ENCODE measurements around the gene IL18.
"Not testable (repeated sequence)": the region's sequence is repeated elsewhere in the genome, so short reads cannot be mapped to it uniquely, and the experiment has no call there.

The IL18 gene

DNA sequence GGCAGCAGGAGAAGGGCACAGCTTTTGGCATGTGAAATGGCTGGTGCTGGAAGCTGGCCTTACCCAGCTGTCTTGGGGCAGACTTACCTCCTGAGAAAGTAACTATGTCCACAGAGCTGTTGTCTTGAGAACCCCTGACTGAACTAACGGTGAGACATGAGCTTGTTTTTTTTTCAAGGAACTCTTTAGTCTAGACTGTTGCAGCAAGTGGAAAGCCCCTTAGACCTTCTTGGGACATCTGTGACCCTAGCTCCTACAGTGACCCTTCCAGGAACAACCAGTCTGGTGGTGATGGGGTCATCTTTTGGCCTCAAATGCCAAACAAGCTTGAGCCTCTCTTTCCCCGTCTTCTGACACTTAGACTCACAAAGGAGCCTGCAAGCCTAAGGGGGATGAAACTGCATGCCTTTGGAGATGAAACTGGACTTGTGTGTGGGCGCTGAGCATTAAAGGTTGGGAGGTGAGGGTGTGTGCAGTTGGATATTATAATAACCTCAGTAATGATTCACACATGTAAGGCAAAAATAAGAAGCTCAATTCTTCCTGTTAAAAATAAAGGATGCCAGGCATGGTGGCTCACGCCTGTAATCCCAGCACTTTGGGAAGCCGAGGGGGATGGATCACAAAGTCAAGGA, 41.8 kb downstream of the IL18 start:
- no peak for DNase-seq (ENCODE audit: low read depth in 2 of 2)

DNA sequence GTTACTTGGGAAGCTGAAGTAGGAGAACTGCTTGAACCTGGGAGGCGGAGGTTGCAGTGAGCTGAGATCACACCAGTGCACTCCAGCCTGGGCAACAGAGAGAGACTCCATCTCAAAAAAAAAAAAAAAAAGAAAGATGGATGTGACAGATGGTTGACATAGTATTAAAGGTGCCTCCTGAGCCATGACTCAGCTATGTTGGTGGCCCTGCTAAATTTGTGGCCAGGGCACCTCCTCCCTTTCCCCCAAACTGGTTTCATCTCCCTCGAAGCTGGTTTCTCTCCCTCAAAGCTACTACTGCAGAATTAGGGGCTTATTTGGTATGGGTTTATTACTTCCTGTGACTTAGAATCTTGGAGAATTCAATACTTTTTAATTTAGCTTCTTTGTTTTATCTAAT, 45.7 kb downstream of the IL18 start:
- DNase-seq (ENCODE audit: low read depth in 2 of 2): no peak

DNA sequence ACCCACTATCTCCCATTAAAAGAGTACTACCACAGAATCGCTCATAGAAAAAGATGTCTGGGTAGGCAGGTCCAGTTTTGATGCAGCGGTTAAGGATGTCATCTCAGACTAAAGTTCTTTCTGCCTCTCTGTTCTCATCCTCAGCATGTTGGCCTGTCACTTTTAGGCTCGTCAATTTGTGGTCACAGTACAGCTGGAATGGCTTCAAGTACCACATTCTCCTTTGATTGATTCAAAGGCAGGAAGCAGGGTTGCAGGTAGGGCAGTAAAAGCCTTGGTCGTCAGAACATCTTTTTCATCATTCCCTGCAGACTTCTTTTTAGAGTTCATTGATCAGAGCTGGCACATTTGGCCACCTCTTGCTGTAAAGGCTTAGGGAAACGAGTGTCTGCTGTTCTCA, 48.5 kb downstream of the IL18 start:
- no peak for DNase-seq (ENCODE audit: low read depth in 2 of 2)

DNA sequence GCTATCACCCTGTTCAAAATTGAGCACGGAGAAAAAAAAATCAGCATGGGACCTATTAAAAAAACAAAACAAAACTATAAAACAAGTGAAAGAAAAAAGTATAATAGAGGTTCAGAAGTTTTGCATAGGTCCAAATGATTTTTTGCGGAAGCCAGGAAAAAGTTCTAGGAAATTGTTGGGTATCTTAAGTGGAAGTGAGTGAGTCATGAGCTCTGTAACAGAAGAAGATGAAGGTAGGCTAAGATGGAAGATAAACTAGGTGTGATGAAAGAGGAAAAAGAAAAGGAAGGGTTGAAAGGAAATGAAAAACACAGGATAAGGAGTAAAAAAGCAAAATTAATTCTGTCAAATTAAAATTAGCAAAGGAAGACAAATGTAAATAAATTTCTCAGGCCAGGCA, 49.4 kb downstream of the IL18 start:
- DNase-seq (ENCODE audit: low read depth in 2 of 2): no peak

DNA sequence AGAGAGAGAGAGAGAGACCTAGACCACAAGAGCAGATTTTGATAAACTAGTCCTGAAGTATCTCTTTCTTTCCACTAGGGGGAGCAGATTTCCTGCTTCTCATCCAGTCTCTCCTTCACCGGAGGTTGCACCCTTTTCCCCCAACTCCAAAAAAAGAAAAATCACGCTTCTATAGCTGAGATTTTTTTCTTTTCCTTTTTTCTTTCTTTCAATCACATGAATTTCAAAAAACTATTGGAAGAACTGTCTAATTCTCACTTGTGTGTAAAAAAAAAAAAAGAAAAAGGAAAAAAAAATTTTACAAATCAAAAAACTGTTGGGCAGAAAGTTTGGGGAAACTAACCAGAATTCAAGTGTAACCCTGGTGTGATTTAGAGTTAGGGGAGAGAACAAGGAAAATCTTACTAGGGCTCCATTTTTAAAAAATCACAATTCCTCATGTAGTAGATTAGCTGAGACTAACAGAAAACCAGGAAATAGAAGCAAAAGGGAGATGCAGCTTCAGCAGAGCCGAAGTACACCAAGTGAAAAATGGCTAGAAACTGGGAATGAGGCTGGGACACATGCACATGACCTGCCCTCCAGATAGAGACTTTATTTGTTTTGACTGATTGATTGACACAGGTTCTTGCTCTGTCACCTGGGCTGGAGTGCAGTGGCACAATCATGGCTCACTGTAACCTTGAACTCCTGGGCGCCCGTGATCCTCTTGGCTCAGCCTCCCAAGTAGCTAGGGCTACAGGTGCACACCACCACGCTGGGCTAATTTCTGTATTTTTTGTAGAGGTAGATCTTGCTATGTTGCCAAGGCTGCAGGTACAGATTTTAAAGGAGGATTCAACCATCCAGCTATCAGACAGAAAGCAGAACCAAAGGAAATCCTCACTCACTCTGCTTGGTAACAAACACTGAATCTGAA, 50.1 kb downstream of the IL18 start:
- no peak for DNase-seq (ENCODE audit: low read depth in 2 of 2)

DNA sequence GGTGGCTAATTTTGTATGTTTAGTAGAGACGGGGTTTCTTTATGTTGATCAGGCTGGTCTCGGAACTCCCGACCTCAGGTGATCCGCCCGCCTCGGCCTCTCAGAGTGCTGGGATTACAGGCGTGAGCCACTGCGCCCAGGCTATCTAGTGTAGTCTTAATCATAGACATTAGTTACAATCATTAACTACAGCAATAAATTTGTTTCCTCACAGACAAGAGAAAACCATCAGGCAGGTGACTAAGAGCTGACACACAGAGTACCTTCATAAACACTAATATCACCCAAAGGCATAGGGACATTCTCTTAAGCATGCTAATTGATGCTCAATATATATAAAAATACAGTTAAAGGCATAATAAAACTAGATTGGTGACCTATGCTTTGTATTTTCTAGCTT, 57.8 kb downstream of the IL18 start:
- DNase-seq (ENCODE audit: low read depth in 2 of 2): no peak

DNA sequence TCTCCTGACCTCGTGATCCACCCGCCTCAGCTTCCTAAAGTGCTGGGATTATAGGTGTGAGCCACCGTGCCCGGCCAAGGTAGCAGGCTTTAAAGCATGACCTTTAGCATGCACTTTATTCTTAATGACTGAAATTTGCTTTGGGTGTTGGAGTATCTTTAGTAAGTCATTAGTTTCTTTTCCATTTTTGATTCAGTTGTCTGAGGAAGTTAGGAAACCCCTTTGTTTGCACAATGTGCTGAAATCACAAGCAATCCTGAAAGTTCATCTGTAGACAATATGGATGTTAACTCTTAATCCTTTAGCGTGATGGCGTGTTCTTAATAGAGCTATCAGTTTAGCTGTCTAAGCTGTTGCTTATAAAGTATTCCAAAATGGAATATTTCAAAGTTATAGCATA, 60.4 kb downstream of the IL18 start:
- DNase-seq (ENCODE audit: low read depth in 2 of 2): no peak

DNA sequence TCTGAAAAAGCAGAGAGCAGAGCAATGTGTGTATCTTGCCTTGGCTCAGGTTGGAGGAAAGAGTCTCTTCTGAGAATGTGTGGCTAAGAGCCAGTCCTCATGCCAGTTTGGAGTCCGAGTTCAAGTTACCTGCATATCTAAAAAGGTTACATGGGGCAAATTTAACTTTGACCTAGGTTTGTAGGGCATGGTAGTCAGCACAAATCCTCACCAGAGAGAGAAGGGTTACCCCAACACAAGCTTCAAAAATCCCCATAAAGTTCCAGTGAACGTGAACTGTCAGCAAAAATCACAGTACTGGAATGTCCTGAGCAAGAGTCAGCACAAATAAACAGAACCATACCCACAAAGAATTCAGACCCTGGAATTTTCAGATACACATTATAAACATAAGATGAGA, 63.4 kb downstream of the IL18 start:
- no peak for DNase-seq (ENCODE audit: low read depth in 2 of 2)

DNA sequence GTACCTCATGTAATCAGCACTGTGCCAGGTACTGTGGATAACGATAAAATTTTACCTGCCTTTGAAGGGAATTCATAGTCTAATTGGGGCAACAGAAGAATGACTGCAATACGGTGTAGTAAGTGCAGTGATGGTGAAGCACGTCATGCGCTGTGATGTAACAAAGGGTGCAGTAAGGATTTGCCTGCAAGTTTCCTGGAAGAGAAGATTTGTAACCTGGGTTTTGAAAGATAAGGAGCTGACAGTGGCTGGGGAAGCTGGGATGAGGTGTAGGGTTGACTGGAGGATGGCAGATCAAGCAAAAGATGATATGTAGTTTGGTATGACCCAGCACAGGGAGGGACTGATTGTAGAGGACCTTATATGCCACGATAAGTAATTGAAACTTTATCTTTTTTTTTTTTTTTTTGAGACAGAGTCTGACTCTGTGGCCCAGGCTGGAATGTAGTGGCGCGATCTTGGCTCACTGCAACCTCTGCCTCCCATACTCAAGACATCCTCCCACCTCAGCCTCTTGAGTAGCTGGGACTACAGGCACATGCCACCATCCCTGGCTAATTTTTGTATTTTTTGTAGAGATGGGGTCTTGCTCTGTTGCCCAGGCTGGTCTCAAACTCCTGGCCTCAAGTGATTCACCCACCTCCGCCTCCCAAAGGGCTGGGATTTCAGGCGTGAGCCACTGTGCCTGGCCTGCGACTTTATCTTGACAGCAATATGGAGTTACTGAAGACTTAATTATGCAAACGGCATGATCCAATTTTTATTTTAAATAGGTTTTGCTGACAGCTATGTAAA, 66.0 kb downstream of the IL18 start:
- no peak for DNase-seq (ENCODE audit: low read depth in 2 of 2)

DNA sequence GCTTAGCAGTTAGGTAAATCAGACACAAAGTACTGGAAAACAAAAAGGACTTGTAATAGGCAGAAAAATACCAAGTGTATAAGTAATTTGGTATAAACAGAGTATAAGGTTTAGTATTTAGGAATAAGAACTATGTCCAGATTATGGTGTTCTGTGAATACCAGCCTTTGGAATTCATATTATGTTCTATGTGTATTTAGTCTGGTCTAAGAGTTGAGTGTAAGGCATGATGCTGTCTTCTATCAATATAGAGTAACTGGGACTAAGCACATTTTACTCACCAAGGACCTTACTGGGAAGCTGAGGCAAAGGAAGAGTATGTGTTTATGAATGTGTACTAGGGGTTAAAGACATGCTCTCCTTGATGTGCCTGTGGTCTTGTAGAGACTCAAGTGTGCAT, 67.7 kb downstream of the IL18 start:
- DNase-seq (ENCODE audit: low read depth in 2 of 2): no peak

DNA sequence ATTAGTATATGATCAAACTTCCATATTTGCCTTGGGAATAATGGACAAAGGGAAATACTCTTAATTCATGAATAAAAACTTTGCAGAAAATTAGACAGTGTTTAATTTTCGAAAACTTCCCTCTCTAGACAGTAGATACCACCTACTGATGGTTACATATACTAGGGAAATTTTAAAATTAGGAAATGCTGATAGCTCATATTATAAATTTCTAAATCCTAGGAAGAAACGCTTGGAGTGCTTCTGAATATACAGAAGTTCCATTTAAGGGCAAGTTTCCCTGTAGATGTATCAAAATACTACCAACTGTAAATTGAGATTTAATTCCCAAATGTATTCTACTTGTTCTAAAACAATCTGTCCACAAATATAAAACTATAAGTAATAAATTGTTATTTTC, 68.6 kb downstream of the IL18 start:
- DNase-seq (ENCODE audit: low read depth in 2 of 2): not testable (repeated sequence)
